Hematopoietic multipotent progenitor cell treated with erythropoietin and hydrocortisone succinate and interleukin-3 and kit ligand, for 15 days (in vitro differentiated cells): ENCODE results near the gene ADAMTS16.

Experiments
- DNase-seq: peaks from one replicate; pipeline ENCODE4 v3.0.0-alpha.2; 2015; ENCODE audit warnings: low spot score

Gene ADAMTS16

DNA sequence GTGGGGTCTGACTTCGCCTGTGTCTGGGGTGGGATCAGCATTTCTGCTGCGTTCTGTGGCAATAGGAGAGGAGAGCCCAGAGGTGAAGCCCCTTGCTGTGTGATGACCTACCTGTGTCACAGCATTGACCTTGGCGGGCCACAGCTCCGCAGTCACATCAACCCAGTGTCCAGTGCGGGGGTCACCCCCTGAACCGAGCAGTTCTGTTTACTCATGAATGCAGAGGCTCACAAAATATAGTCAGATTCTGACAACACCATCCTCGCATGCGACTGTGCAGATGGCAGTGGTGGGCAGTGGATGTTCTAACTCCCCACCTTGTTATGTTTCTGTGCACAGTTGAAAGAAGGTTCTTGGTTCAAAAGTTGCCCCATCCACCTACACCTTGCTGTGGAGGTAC is 100.1 kb downstream of the ADAMTS16 start:
- no peak for DNase-seq

DNA sequence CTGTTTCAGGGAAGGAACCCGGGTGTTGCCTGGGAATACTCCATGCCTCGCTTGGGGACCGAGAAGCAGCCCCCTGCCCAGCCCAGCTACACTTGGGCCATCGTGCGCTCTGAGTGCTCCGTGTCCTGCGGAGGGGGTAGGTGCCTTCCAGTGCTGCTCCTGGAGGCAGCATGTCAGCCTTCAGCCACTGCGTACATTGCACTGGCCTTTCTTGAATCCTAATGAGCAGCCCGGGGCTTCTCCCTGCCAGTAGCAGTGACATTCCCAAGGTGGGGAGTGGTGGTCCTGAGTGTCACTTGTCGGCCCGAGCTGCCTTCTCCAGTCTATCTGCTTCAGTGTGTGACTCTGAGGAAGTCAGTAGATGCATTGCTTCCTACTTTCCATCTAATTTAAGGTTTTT is 101.9 kb downstream of the ADAMTS16 start:
- DNase-seq: no peak

DNA sequence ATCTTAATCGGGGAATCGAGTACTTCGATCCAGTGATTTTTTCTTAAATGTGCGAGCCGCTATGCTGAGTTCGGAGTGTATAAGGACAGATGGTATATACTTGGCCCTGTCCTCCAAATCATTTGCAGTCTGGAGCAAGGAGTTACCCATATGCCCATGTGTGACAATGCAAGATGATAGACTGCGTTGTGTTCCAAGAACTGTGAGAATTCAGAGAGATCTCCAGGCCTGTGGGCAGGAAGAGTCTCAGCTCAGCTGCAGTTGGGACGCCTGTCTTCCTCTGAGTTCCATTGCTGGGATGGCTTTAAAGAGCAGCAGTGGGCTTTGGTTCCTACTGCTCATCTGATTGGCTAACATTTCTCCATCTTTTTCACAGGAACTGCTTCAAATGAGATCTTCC is 106.6 kb downstream of the ADAMTS16 start:
- no peak for DNase-seq

- DNase-seq: no peak
These were observed 110.6 kb downstream of the ADAMTS16 start for GRCh38 chr5:5250758-5251157.

- DNase-seq: no peak
These were observed 112.0 kb downstream of the ADAMTS16 start for GRCh38 chr5:5252106-5252505.

DNA sequence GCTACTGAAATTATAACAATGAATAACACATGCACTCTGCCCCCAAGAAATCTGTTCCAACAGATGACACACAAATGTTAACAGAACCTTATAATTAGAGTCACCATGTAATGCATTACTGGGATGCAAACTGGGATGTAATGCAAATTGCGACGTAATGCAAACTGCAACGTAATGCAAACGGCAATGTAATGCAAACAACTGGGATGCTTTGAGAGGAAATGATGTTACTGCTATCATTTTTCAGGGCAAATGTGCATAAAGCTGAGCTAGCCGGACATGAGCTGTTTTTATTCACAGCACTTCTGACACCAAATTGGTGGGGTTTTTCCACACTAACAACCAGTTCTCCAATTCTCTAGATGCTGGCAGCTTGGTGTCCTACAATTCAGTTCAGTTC is 117.2 kb downstream of the ADAMTS16 start:
- DNase-seq: no peak

DNA sequence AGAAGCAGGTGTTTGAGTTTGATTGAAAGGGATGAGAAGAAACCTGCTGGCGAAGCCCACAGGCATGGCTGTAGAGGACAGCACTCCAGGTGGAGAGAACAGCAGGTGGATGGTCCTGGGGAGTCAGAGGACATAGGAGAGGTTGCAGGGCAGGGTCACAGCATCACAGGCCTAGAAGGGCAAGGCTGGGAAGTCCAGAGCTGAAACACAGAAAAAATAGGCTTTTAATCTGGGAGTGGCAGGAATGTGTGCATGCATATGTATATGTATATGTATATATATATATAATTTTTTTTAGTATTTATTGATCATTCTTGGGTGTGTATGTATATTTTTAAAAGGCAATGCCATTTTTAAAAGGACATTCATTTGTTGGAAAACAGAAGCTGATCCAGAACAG is 118.4 kb downstream of the ADAMTS16 start:
- no peak for DNase-seq

DNA sequence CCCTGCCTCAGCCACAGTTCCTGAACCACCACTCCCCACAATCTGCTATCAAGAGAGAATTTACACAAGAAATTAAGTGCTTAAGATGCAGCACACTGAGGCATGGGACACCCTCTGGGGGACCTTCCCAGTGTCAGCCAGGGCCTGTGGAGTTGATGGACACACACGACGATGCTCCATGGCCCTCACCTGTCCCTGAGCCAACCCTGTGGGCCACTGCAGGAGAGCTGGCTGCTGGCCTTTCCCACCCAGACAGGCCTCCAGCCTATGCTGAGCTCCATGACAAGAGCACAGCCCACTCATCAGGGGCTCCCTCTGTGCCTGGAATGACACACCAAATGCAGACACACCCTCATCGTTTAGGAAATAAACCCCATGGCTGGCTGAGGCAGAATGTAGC is 124.6 kb downstream of the ADAMTS16 start:
- no peak for DNase-seq

DNA sequence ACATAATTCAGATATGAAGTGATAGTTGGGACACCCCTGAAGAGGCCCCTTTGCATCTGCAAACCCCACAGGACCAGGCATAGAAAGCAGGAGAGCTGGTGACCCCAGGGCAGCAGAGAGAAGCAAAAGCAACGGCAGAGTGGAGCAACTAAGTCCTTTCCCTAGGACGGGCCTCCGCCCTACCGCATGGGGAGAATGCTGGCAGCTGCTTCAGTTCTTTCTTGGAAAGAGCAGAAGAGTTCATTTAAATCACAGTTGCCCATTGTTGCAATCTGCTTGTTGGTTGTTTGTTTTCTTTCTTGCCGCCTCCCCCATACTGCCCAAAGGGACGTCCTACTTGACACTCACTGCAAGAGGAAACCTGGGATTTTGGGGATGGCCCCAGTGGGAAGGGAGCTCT is 126.2 kb downstream of the ADAMTS16 start:
- no peak for DNase-seq

GRCh38 chr5:5270161-5270560 is 130.0 kb downstream of the ADAMTS16 start:
- no peak for DNase-seq

- DNase-seq: no peak
These were observed 131.0 kb downstream of the ADAMTS16 start for GRCh38 chr5:5270958-5271785.

DNA sequence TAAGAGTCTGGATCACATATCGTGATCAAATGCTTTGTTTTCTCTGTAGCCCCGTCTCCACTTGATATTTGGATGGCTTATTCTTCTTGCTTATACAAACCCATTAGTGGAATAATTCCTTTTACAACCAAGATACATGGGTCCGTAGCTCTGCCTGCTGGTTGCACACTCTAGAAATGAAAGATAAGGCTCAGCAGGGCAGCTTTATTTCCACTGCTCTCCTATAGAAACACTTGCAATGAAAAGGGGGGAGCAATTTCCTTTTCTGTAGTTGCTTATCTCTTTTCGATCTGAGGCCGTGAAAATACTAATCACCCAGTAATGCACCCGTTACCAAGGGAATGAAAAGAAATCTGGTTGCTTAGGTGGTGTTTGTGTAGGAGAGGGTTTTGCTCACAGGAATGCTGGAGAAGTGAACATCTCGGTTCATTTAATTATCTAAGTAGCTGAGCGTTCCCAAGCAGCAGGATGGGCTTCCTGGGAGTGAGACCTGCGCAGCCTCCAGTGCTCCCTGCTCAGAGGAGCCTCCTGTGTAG is 131.7 kb downstream of the ADAMTS16 start:
- no peak for DNase-seq

GRCh38 chr5:5273398-5273797 is 133.3 kb downstream of the ADAMTS16 start:
- DNase-seq: no peak

GRCh38 chr5:5273976-5274375 is 133.8 kb downstream of the ADAMTS16 start:
- no peak for DNase-seq

DNA sequence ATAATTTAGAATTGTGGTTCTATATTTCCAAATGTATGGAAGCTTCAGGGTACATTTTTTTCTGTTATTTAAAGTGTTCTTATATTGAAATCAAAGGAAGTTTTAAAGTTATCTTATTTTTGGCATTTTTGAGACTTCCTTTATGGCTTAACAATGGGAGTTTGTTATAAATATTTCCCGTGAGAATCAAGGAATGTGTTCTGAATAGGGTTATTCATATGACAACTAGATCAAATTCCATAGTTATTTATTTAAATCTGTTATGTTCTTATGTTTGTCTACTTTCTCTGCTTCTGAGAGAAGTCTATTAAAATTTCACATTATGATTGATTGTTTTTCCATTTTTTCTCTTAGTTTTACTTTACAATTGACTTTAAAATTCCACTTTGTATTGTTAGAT is 135.1 kb downstream of the ADAMTS16 start:
- DNase-seq: no peak

DNA sequence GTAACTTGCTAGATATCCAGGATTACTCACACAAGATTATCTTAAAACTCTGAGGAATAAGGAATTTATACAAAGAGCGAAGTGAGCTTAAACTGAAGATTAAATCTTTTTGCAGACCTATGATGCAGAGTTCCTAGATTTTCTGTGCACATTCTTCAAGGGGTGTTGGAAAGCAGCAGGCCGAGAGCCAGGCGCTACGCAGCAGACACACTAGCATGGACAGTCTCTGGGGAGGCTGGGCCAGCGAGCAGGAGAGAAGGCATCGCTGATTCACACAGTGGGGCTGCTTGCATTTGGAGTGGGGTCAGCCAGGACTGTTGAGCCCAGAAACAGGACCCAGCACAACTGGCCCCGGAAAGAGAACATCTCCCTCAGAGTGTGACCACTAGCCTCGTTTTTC is 136.3 kb downstream of the ADAMTS16 start:
- DNase-seq: no peak

- no peak for DNase-seq
These were observed 136.9 kb downstream of the ADAMTS16 start for GRCh38 chr5:5276951-5277517.

- DNase-seq: no peak
These were observed 138.2 kb downstream of the ADAMTS16 start for GRCh38 chr5:5278201-5278814.

GRCh38 chr5:5278815-5279381 is 138.8 kb downstream of the ADAMTS16 start:
- DNase-seq: no peak

DNA sequence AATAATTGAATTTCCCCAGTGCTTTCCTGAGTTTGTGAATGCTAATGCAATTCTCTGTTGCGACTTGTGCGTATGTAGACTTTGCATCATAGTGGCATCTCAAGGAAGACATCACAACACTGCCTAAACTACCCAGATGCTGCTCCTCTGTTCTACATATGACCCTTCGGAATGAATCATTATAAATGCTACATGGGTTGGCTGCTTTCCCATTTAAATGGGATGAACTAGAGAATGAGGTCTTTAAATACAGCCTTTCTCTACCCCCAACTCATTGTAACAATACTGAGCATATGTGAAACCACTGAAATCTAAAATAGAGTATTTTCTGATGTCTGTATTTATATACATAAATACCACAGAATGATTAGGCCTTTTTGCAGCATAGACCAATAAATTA is 145.8 kb downstream of the ADAMTS16 start:
- DNase-seq: no peak

- DNase-seq: no peak
These were observed 147.3 kb downstream of the ADAMTS16 start for GRCh38 chr5:5287419-5287818.

- DNase-seq: no peak
These were observed 148.1 kb downstream of the ADAMTS16 start for GRCh38 chr5:5288201-5288600.

DNA sequence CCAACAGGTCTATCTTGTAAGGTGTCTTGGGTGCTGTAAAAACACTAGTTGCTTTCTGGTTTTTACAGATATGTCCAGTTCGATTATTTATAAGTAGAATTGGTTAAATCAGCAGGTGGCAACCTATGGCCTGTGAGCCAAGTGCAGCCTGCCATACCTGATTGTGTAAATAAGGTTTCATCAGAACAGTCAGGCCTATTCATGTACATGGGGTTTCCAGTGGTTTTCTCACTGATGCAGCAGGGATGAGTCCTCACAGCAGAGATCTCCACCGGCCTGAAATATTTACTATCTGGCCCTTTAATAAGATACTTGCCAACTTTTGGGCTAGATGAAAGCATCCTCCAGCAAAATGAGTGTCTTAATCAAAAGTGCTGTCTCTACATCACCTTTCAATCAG is 149.4 kb downstream of the ADAMTS16 start:
- DNase-seq: no peak
